ENCODE measurements around the gene MYBPHL. TPM values are rescaled to one million over a fixed set of nuclear protein-coding genes. Genes with fewer than 3 reads are reported as not detected.

MYBPHL gene
- total RNA-seq, 2 donors from 2014 or later, result not detected

GRCh38 chr1:109277434-109278204 is 29.2 kb downstream of the MYBPHL start:
- intact Hi-C loops (cut with DNase I), result no loop called here
- Histone ChIP-seq H3K4me1 (peaks cover 26% of the 10 kb centered on the region), H3K9me3 (no peaks in the 10 kb centered on the region), H3K36me3 (no peaks in the 10 kb centered on the region), H3K4me3 (no peak overlapping the region), H3K27me3 (no peaks in the 10 kb centered on the region), H3K9ac (ENCODE audit: low read depth in 2 of 2, low read length in 2 of 2) (peak overlapping the region in 1 of 2 donors; percentile 35), H3K27ac (peak overlapping the region; percentile 44)
- TF ChIP-seq CTCF (IDR thresholded peaks at IDR 0.05), result peak; percentile 84
- peak; percentile 94 for DNase-seq

GRCh38 chr1:109275706-109276345 is 31.0 kb downstream of the MYBPHL start:
- H3K36me3 ChIP-seq, result no peaks in the 10 kb centered on the region
- no peaks in the 10 kb centered on the region for H3K27me3 ChIP-seq
- H3K9me3 ChIP-seq, result no peaks in the 10 kb centered on the region
- H3K27ac ChIP-seq, result no peak overlapping the region
- no peak for DNase-seq
- H3K9ac ChIP-seq (ENCODE audit: low read depth in 2 of 2, low read length in 2 of 2), result no peak overlapping the region
- no peak overlapping the region for H3K4me3 ChIP-seq
- peaks cover 15% of the 10 kb centered on the region for H3K4me1 ChIP-seq
- intact Hi-C loops (cut with DNase I), result no loop called here
- no peak for TF ChIP-seq CTCF (IDR thresholded peaks at IDR 0.05)

- H3K9ac ChIP-seq (ENCODE audit: low read depth in 2 of 2, low read length in 2 of 2), result peak overlapping the region in 1 of 2 donors; percentile 19
- intact Hi-C loops (cut with DNase I), result no loop called here
- TF ChIP-seq CTCF (IDR thresholded peaks at IDR 0.05), result no peak
- H3K4me1 ChIP-seq, result peaks cover 15% of the 10 kb centered on the region
- no peaks in the 10 kb centered on the region for H3K36me3 ChIP-seq
- no peak overlapping the region for H3K4me3 ChIP-seq
- H3K9me3 ChIP-seq, result no peaks in the 10 kb centered on the region
- no peak overlapping the region for H3K27ac ChIP-seq
- DNase-seq, result peak; percentile 80
- no peaks in the 10 kb centered on the region for H3K27me3 ChIP-seq
These were observed 32.0 kb downstream of the MYBPHL start for GRCh38 chr1:109274533-109275476.

- intact Hi-C loops (cut with DNase I), result no loop called here
- no peaks in the 10 kb centered on the region for H3K27me3 ChIP-seq
- TF ChIP-seq CTCF (IDR thresholded peaks at IDR 0.05), result no peak
- H3K9me3 ChIP-seq, result no peaks in the 10 kb centered on the region
- no peaks in the 10 kb centered on the region for H3K36me3 ChIP-seq
- no peak overlapping the region for H3K4me3 ChIP-seq
- peaks cover 15% of the 10 kb centered on the region for H3K4me1 ChIP-seq
- no peak for DNase-seq
- H3K27ac ChIP-seq, result no peak overlapping the region
- H3K9ac ChIP-seq (ENCODE audit: low read depth in 2 of 2, low read length in 2 of 2), result peak overlapping the region in 1 of 2 donors; percentile 19
These were observed 33.1 kb downstream of the MYBPHL start for GRCh38 chr1:109273570-109274288.

Data from colonic mucosa (tissue), 4 donors.